Measurements from ENCODE around the gene SH3BP1. TPM values are rescaled to one million over a fixed set of nuclear protein-coding genes. Genes with fewer than 3 reads are reported as not detected.

SH3BP1 gene
- total and polyA plus RNA-seq, 2 of the 13 experiments (the other 11 are each of a cell fraction or from before 2014, with no cell fraction given), result 8.4 to 18.5 TPM

DNA sequence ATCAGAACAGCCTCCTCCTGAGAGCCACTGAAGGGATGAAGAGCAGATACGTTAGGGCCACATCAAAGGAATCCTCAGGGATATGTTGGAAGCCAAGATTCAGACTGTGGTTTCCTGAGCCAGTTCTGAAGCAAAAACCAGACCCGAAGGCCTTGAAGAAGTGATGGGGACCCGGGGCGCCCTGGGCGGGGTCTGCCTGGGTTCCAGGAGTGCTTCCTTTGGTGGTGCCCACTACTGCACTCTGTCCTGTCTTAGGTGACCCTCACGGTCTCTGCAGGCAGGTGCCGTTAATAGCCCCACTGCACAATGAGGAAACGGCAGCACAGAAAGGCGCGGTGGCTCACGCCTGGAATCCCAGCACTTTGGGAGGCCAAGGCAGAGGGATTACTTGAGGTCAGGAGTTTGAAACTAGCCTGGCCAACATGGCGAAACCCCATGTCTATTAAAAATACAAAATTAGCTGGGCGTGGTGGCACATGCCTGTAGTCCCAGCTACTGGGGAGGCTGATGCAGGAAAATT, 12.9 kb upstream of the SH3BP1 start:
- Histone ChIP-seq H2AFZ (ENCODE audit: low read length) (no peak overlapping the region), H3K36me3 (replicated peaks in 1 of 2; ENCODE audit: control insufficient read depth in 1 of 2, insufficient read depth in 2 of 2, low read length in 2 of 2) (peaks cover 4 to 9% of the 10 kb centered on the region in 2 experiments; a peak in 3 of 5 replicates), H3K4me1 (ENCODE audit: insufficient read depth, low read length) (peaks cover 23% of the 10 kb centered on the region), H3K4me3 (replicated peaks in 1 of 3; ENCODE audit: insufficient read depth in 1 of 3, low read depth in 2 of 3, low read length in 3 of 3) (no peak overlapping the region), H3K27me3 (ENCODE audit: control insufficient read depth in 1 of 2, insufficient read depth in 2 of 2, low read length in 2 of 2) (no peaks in the 10 kb centered on the region), H4K20me1 (ENCODE audit: insufficient read depth, low read length) (no peaks in the 10 kb centered on the region), H3K27ac (ENCODE audit: extremely low read length, insufficient read depth, low read length) (no peak overlapping the region), H3K79me2 (ENCODE audit: insufficient read depth, low read length) (no peaks in the 10 kb centered on the region), H3K9ac (ENCODE audit: insufficient read depth, low read depth, low read length) (no peak overlapping the region), H3K4me2 (ENCODE audit: low read depth, low read length) (no peak overlapping the region), H3K9me3 (ENCODE audit: low read length) (no peaks in the 10 kb centered on the region)
- TF ChIP-seq NFAT5 (CRISPR knock-in tag; IDR thresholded peaks at IDR 0.05), result no peak
- TF ChIP-seq ZSCAN22 (CRISPR knock-in tag; IDR thresholded peaks at IDR 0.05), result no peak
- no peak for TF ChIP-seq ATF7 (IDR thresholded peaks at IDR 0.05)
- TF ChIP-seq ATF7 (CRISPR knock-in tag; IDR thresholded peaks at IDR 0.05), result no peak
- TF ChIP-seq PHB2 (IDR thresholded peaks at IDR 0.05; ENCODE audit: partially characterized antibody), result no peak
- TF ChIP-seq ZNF83 (CRISPR knock-in tag; IDR thresholded peaks at IDR 0.05; ENCODE audit: borderline replicate concordance), result no peak
- no peak for TF ChIP-seq PITX1 (CRISPR knock-in tag; IDR thresholded peaks at IDR 0.05)
- TF ChIP-seq, protein P1, sequence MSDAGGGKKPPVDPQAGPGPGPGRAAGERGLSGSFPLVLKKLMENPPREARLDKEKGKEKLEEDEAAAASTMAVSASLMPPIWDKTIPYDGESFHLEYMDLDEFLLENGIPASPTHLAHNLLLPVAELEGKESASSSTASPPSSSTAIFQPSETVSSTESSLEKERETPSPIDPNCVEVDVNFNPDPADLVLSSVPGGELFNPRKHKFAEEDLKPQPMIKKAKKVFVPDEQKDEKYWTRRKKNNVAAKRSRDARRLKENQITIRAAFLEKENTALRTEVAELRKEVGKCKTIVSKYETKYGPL (CRISPR knock-in tag; IDR thresholded peaks at IDR 0.05), result no peak
- no peak for TF ChIP-seq JUND (CRISPR knock-in tag; IDR thresholded peaks at IDR 0.05)
- TF ChIP-seq KLF16 (CRISPR knock-in tag; IDR thresholded peaks at IDR 0.05), result no peak
- TF ChIP-seq, protein P2, sequence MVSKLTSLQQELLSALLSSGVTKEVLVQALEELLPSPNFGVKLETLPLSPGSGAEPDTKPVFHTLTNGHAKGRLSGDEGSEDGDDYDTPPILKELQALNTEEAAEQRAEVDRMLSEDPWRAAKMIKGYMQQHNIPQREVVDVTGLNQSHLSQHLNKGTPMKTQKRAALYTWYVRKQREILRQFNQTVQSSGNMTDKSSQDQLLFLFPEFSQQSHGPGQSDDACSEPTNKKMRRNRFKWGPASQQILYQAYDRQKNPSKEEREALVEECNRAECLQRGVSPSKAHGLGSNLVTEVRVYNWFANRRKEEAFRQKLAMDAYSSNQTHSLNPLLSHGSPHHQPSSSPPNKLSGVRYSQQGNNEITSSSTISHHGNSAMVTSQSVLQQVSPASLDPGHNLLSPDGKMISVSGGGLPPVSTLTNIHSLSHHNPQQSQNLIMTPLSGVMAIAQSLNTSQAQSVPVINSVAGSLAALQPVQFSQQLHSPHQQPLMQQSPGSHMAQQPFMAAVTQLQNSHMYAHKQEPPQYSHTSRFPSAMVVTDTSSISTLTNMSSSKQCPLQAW (CRISPR knock-in tag; IDR thresholded peaks at IDR 0.05), result no peak
- TF ChIP-seq SRSF9 (IDR thresholded peaks at IDR 0.05; ENCODE audit: borderline replicate concordance, insufficient read depth, low read depth, low read length, poor library complexity, severe bottlenecking), result no peak
- no peak for TF ChIP-seq SMAD9 (CRISPR knock-in tag; IDR thresholded peaks at IDR 0.05)
- no peak for TF ChIP-seq MEIS2 (CRISPR knock-in tag; IDR thresholded peaks at IDR 0.05)
- no peak for TF ChIP-seq PRMT3 (CRISPR knock-in tag; IDR thresholded peaks at IDR 0.05; ENCODE audit: borderline replicate concordance, low read depth)
- no TSS peak for BruUV-seq (replicated peaks)
- FAIRE-seq (no peak), DNase-seq (ENCODE audit: low spot score) (no peak), ATAC-seq (no peak)
- WGBS (ENCODE audit: low lambda C conversion rate), result 96% methylated on average over 10 of the region's 13 CpGs
- CTCF ChIA-PET (ENCODE audit: low intra/inter-chr PET ratio, low total read pairs), result no interaction called here
- in situ Hi-C loops (cut with HindIII; ENCODE audit: extremely low pct_ligation_motif_present, low pct_unique_long_range_greater_than_20kb) (no loop called here), intact Hi-C loops (cut with micrococcal nuclease; ENCODE audit: unreplicated experiment) (no loop called here)
- POLR2A ChIA-PET, result interaction anchor here (0.8 to 2.8 kb wide), 4 partner anchors 7 to 31 kb away, joined by 3 to 7 read pairs (median 4); partner anchors contain the start of gene GGA1

Measured in HepG2 (cell line).